ENCODE results near the gene SYNE3. TPM values are rescaled to one million over a fixed set of nuclear protein-coding genes. Genes with fewer than 3 reads are reported as not detected.

SYNE3 gene
- total and polyA plus RNA-seq, 12 donors: 1.8 to 24.8 (median 10.8) TPM

GRCh38 chr14:95479494-95479893, 37.0 kb downstream of the SYNE3 start:
- Histone ChIP-seq H3K9me3 (replicated peaks in 1 of 3) (no peaks in the 10 kb centered on the region), H3K4me1 (replicated peaks in 1 of 2) (peaks cover 20 to 34% of the 10 kb centered on the region in 2 donors), H3K27me3 (no peaks in the 10 kb centered on the region), H3K4me3 (no peak overlapping the region), H3K27ac (peak overlapping the region in 3 of 5 donors; percentile 42 to 82 (median 63)), H3K36me3 (replicated peaks in 1 of 2) (peaks cover 0 to 9% of the 10 kb centered on the region in 2 donors)
- 60 to 87% (median 78%) methylated on average over 2 to 4 of the region's 4 CpGs for WGBS, 4 donors
- DNase-seq: no peak
- no peak for TF ChIP-seq CTCF (IDR thresholded peaks at IDR 0.05)
- TF ChIP-seq POLR2A (IDR thresholded peaks at IDR 0.05): no peak
- intact Hi-C loops (cut with DNase I): no loop called here

GRCh38 chr14:95478818-95479217, 37.6 kb downstream of the SYNE3 start:
- H3K36me3 ChIP-seq (replicated peaks in 1 of 2): peaks cover 0 to 15% of the 10 kb centered on the region in 2 donors
- no peak overlapping the region for H3K27ac ChIP-seq
- peaks cover 20 to 27% of the 10 kb centered on the region in 2 donors for H3K4me1 ChIP-seq (replicated peaks in 1 of 2)
- no peaks in the 10 kb centered on the region for H3K27me3 ChIP-seq
- no peak overlapping the region for H3K4me3 ChIP-seq
- TF ChIP-seq CTCF (IDR thresholded peaks at IDR 0.05) (no peak), POLR2A (IDR thresholded peaks at IDR 0.05) (no peak)
- intact Hi-C loops (cut with DNase I): no loop called here
- no peaks in the 10 kb centered on the region for H3K9me3 ChIP-seq (replicated peaks in 1 of 3)
- no peak for DNase-seq
- 87 to 100% (median 97%) methylated on average over 2 to 4 of the region's 4 CpGs for WGBS, 4 donors

GRCh38 chr14:95478309-95478708, 38.1 kb downstream of the SYNE3 start:
- 82 to 100% (median 90%) methylated on average over 4 to 6 of the region's 6 CpGs for WGBS, 4 donors
- Histone ChIP-seq H3K4me1 (replicated peaks in 1 of 2) (peaks cover 15 to 22% of the 10 kb centered on the region in 2 donors), H3K4me3 (no peak overlapping the region), H3K9me3 (replicated peaks in 1 of 3) (no peaks in the 10 kb centered on the region), H3K27me3 (no peaks in the 10 kb centered on the region), H3K27ac (no peak overlapping the region), H3K36me3 (replicated peaks in 1 of 2) (peaks cover 0 to 15% of the 10 kb centered on the region in 2 donors)
- intact Hi-C loops (cut with DNase I): no loop called here
- TF ChIP-seq CTCF (IDR thresholded peaks at IDR 0.05) (no peak), POLR2A (IDR thresholded peaks at IDR 0.05) (no peak)
- DNase-seq: no peak

- 73 to 87% (median 82%) methylated on average over 14 to 17 of the region's 17 CpGs for WGBS, 4 donors
- DNase-seq: no peak
- no peaks in the 10 kb centered on the region for H3K9me3 ChIP-seq (replicated peaks in 1 of 3)
- intact Hi-C loops (cut with DNase I): no loop called here
- TF ChIP-seq POLR2A (IDR thresholded peaks at IDR 0.05) (no peak), CTCF (IDR thresholded peaks at IDR 0.05) (no peak)
- H3K4me1 ChIP-seq (replicated peaks in 1 of 2): peaks cover 13 to 17% of the 10 kb centered on the region in 2 donors
- H3K27ac ChIP-seq: no peak overlapping the region
- no peaks in the 10 kb centered on the region for H3K27me3 ChIP-seq
- no peak overlapping the region for H3K4me3 ChIP-seq
- peaks cover 0 to 15% of the 10 kb centered on the region in 2 donors for H3K36me3 ChIP-seq (replicated peaks in 1 of 2)
These were observed 38.8 kb downstream of the SYNE3 start for GRCh38 chr14:95477411-95478269.
